A673 (cell line): Measurements from ENCODE around the gene ERICH2. TPM values are rescaled to one million over a fixed set of nuclear protein-coding genes. Genes with fewer than 3 reads are reported as not detected.

Source experiments
- BruUV-seq: library from RNA; stranded (reverse); fragments of 400-500 nt; replicated peaks from 2 replicates; lab custom pipeline; 2021; lab: Mats Ljungman, UMichigan
- CTCF ChIA-PET: fragments of 300-600 bp; sonication (Branson Sonifier 250); formaldehyde crosslinking; loops from one replicate; lab custom pipeline; 2022; ENCODE audit warnings: antibody characterized with exemption; lab: Charles Lee
- POLR2A ChIA-PET: fragments of 300-600 bp; sonication (Branson Sonifier 250); formaldehyde crosslinking; loops from one replicate; lab custom pipeline; 2022; ENCODE audit warnings: antibody characterized with exemption; ENCODE audit not compliant: low non-redundant PET; lab: Charles Lee
- DNase-seq: peaks from one replicate; pipeline ENCODE4 v3.0.0-alpha.2; 2015; ENCODE audit warnings: low spot score
- H3K27ac ChIP-seq: fragments of 200-600 bp; sonication (generic); 2 replicates; pipeline ENCODE4 v1.5.1; 2016; ENCODE audit warnings: mixed run types, low read depth, mild to moderate bottlenecking, mixed read lengths, antibody characterized with exemption, low read length; ENCODE audit not compliant: poor library complexity, severe bottlenecking
- H3K27me3 ChIP-seq: fragments of 200-600 bp; sonication (generic); replicated peaks from 2 replicates; pipeline ENCODE4 v1.6.1; 2017; ENCODE audit warnings: mixed run types, low read depth, mild to moderate bottlenecking, mixed read lengths, antibody characterized with exemption, low read length; ENCODE audit not compliant: insufficient read depth, poor library complexity
- H3K36me3 ChIP-seq: fragments of 200-600 bp; sonication (generic); 2 replicates; pipeline ENCODE4 v1.6.1; 2016; ENCODE audit warnings: mixed run types, mild to moderate bottlenecking, mixed read lengths, antibody characterized with exemption, low read length; ENCODE audit not compliant: insufficient read depth, poor library complexity, severe bottlenecking
- H3K4me1 ChIP-seq: fragments of 200-600 bp; sonication (generic); 2 replicates; pipeline ENCODE4 v1.6.1; 2017; ENCODE audit warnings: mixed run types, mild to moderate bottlenecking, mixed read lengths, antibody characterized with exemption, low read length; ENCODE audit not compliant: insufficient read depth, poor library complexity, severe bottlenecking
- H3K4me3 ChIP-seq: fragments of 200-600 bp; sonication (generic); 2 replicates; pipeline ENCODE4 v1.5.1; 2016; ENCODE audit warnings: low read depth, mixed run types, mild to moderate bottlenecking, mixed read lengths, low read length; ENCODE audit not compliant: poor library complexity, severe bottlenecking
- H3K9me3 ChIP-seq: fragments of 200-600 bp; sonication (generic); 2 replicates; pipeline ENCODE4 v1.6.1; 2016; ENCODE audit warnings: mixed run types, low read depth, mild to moderate bottlenecking, mixed read lengths, antibody characterized with exemption, low read length; ENCODE audit not compliant: poor library complexity, severe bottlenecking
- CTCF ChIP-seq: fragments of 300-800, 200-600 bp; sonication (generic); conservative IDR thresholded peaks from 2 replicates; pipeline ENCODE4 v1.5.1; 2017; ENCODE audit warnings: low read depth, mild to moderate bottlenecking, antibody characterized with exemption, low read length, moderate library complexity, mixed read lengths
- EZH2 ChIP-seq: fragments of 200-600 bp; sonication (generic); IDR thresholded peaks from 2 replicates; pipeline ENCODE4 v1.6.1; 2017; ENCODE audit warnings: borderline replicate concordance, low read depth, mild to moderate bottlenecking, mixed read lengths, antibody characterized with exemption, low read length; ENCODE audit not compliant: poor library complexity, severe bottlenecking
- intact Hi-C: fragments of 100-400 bp; cut with micrococcal nuclease; formaldehyde crosslinking; loops from one replicate; pipeline ENCODE4 v1.10.0; 2022; ENCODE audit not compliant: unreplicated experiment
- total RNA-seq: library from RNA; stranded (reverse); gene quantifications from 2 replicates; pipeline ENCODE4 v1.2.3, GENCODE V29; 2021

The ERICH2 gene
- total RNA-seq, 1 experiment from 2014 or later = not detected

DNA sequence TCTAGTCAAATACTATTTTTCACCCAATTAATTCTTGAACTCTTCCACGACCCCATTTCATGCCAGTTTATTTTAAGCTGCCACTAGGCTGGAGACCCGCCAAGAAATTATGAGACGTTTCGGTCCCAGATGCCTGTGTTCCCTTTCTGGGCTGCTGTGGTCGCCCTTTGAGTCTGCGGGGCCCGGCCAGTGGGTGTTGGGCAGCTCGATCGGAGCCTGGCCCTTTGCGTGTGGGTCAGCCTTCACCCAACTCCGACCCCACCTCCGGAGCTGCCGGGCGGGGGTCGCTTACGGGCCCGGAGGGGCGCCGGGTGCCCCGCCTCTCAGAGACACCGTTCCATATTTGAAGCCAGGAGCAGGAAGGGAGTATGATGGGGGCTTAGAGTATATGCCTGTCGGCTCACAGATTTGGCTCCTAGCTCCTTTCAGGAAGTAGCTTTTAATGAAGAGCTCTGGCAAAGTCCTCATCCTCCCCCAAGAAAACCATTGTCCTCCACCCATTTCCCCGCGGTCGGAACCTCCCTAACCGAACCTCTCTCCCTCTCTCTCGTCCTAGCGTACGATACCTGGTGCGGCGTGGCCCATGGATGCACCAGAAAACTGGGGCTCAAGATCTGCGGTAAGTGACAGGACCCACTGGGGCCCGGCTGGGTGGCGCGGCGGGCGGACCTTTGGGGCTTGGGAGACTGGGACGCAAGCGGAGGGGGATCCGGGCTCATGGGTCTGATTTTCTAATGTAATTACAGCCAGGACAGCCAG, 51.5 kb downstream of the ERICH2 start:
- peaks cover 26% of the 10 kb centered on the region for H3K4me1 ChIP-seq
- intact Hi-C loops = no loop called here
- ChIA-PET POLR2A (no interaction called here), CTCF (interaction anchor here (0.7 to 1.9 kb wide), 2 partner anchors 87 to 460 kb away, joined by 4 to 5 read pairs; no protein-coding TSS in a partner anchor)
- no peaks in the 10 kb centered on the region for H3K36me3 ChIP-seq
- H3K27ac ChIP-seq = no peak overlapping the region
- peaks cover 90% of the 10 kb centered on the region for H3K27me3 ChIP-seq
- BruUV-seq = no TSS peak
- no peak for TF ChIP-seq EZH2
- TF ChIP-seq CTCF = no peak
- no peaks in the 10 kb centered on the region for H3K9me3 ChIP-seq
- DNase-seq = peak; percentile 35
- H3K4me3 ChIP-seq = peak overlapping the region; percentile 32

DNA sequence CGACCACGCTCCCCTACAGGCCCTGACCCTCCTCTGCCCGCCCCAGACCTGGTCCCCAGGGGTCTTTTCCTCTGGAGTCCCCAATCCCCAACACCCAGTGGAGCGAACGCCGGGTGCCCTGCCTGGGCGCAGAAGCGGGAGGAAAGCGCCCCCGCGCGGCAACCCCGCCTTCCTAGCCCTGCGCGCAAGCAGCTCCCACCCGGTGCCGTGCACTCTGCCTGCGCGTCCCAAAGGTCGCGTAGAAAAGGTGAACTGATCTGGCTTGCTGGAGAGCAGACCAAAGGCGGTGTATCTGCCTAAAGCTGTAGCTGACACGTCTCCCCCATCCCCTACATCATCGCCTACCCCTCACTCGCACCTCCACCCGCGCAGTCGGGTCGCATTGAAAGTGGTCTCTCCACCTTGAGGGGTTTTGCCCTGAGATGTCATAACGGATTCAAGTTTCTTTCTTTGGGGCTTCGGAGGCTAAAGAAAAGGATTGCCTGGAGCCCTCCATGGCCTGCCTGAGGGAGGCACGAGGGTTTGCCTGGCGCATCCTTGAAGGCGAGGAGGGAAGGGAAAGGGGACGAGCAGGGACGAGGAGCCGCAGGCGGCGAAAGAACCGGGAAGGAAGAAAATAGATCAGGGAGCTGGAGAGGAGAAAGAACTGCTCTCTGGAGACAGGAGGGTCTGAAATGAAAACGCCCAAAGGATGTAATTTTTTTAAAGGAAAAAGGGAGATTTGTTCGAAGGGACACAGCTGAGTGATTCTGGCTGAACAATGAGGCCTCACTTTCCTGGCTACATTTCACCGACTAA, 52.3 kb downstream of the ERICH2 start:
- Histone ChIP-seq H3K36me3 (no peaks in the 10 kb centered on the region), H3K27ac (no peak overlapping the region), H3K9me3 (no peaks in the 10 kb centered on the region), H3K4me3 (peak overlapping the region; percentile 32), H3K27me3 (peaks cover 93% of the 10 kb centered on the region), H3K4me1 (peaks cover 24% of the 10 kb centered on the region)
- TF ChIP-seq CTCF (peak; percentile 78), EZH2 (peak; percentile 95)
- no TSS peak for BruUV-seq
- CTCF ChIA-PET = interaction anchor here (1.0 to 1.9 kb wide), 2 partner anchors 452 to 461 kb away, joined by 5 to 6 read pairs; no protein-coding TSS in a partner anchor
- DNase-seq = peak; percentile 49
- POLR2A ChIA-PET = no interaction called here
- intact Hi-C loops = no loop called here

DNA sequence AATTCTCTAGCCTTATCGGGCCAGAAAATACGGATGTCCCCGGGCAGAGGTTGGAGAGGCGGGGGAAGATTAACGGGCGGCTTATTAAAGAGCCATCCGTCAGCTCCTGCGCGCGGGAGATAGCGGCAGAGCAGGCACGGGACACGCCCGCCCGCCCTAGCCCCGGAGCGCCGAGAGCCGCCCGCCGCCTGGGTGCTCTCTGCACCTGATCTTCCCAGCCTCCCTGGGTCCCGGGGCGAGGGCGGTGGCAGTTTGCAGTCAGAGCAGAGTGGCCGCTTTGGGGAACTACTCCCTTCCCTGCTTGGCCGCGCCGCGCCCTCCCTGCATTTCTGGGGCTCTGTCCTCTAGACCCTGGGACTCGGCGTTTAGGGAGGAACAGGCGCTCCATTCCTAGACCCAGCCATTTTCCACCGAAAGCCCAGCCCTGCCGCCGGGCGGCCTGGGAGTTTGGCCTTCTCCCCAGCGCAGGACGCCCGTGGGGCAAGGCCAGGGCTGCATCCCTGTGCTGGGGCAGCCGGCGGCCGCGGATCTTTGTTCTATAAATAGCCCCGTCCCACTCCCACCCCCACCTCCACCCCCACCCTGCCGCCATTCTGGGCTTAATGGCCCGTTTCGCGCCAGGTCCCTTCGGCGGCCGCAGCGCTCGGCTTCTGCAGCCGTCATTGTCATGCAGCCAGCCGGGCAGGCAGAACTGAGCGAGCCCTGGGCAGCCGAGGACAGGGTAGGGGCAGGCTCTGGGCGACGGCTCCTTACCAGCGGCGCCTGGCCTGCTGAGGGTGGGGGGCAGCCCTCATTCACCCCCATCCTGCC, 53.1 kb downstream of the ERICH2 start:
- Histone ChIP-seq H3K9me3 (no peaks in the 10 kb centered on the region), H3K4me3 (peak overlapping the region; percentile 32), H3K27me3 (peaks cover 89% of the 10 kb centered on the region), H3K27ac (no peak overlapping the region), H3K4me1 (peaks cover 23% of the 10 kb centered on the region), H3K36me3 (no peaks in the 10 kb centered on the region)
- no peak for TF ChIP-seq EZH2
- TF ChIP-seq CTCF = no peak
- DNase-seq = no peak
- ChIA-PET POLR2A (no interaction called here), CTCF (interaction anchor here (0.6 to 1.9 kb wide), 3 partner anchors 50 to 462 kb away, joined by 4 to 6 read pairs (median 5); no protein-coding TSS in a partner anchor)
- no TSS peak for BruUV-seq
- intact Hi-C loops = no loop called here
